Measurements from ENCODE around the gene ZBTB42.

The ZBTB42 gene

GRCh38 chr14:104796687-104797081 is 4.2 kb upstream of the ZBTB42 start:
- TF ChIP-seq, protein P1, sequence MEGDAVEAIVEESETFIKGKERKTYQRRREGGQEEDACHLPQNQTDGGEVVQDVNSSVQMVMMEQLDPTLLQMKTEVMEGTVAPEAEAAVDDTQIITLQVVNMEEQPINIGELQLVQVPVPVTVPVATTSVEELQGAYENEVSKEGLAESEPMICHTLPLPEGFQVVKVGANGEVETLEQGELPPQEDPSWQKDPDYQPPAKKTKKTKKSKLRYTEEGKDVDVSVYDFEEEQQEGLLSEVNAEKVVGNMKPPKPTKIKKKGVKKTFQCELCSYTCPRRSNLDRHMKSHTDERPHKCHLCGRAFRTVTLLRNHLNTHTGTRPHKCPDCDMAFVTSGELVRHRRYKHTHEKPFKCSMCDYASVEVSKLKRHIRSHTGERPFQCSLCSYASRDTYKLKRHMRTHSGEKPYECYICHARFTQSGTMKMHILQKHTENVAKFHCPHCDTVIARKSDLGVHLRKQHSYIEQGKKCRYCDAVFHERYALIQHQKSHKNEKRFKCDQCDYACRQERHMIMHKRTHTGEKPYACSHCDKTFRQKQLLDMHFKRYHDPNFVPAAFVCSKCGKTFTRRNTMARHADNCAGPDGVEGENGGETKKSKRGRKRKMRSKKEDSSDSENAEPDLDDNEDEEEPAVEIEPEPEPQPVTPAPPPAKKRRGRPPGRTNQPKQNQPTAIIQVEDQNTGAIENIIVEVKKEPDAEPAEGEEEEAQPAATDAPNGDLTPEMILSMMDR (IDR thresholded peaks at IDR 0.05) = no peak

DNA sequence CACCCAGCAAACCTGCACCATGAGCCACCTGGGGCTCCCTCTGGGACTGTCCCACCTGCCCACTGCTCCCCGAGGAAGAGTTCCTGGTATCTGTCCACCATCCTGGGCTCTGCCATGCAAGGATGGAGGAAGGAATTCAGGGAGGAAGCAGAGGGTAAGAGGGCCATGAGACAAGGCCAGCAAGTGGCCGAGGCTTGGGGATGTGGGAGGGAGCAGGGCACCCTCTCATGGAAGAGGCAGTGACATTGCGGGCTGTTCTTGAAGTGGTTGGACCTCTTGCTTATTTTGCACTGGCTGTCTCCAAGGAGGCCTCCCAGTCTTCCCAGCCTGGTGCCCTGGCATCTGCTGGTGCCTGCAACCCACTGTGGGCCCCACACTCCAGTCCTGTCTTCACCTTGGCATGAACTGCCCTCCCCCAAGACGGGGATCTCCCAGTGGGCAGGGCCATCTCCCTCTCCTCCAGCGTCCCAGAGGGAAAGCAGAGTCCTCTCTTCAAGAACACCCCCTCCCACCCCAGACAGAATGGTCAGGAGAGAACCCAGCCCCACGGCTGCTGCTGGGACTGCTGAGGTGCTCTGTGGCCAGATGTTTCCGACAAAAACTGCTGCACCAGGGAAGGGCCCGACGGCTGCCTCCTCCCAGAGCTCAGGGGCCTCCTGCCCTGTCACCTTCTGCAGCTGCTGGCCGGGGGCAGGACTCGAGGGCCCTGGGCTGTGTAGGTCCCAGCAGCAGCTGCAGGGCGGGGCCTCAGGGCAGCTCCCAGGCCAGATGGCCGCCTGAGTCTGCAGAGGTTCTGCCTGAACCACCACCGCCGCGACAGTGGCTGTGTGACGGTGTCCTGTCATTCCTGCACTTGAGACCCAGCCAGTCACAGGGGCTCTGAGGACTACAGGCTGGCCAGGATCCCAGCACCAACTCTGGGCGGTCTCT is 3.5 kb upstream of the ZBTB42 start:
- TF ChIP-seq, protein P1 (IDR thresholded peaks at IDR 0.05) = no peak

DNA sequence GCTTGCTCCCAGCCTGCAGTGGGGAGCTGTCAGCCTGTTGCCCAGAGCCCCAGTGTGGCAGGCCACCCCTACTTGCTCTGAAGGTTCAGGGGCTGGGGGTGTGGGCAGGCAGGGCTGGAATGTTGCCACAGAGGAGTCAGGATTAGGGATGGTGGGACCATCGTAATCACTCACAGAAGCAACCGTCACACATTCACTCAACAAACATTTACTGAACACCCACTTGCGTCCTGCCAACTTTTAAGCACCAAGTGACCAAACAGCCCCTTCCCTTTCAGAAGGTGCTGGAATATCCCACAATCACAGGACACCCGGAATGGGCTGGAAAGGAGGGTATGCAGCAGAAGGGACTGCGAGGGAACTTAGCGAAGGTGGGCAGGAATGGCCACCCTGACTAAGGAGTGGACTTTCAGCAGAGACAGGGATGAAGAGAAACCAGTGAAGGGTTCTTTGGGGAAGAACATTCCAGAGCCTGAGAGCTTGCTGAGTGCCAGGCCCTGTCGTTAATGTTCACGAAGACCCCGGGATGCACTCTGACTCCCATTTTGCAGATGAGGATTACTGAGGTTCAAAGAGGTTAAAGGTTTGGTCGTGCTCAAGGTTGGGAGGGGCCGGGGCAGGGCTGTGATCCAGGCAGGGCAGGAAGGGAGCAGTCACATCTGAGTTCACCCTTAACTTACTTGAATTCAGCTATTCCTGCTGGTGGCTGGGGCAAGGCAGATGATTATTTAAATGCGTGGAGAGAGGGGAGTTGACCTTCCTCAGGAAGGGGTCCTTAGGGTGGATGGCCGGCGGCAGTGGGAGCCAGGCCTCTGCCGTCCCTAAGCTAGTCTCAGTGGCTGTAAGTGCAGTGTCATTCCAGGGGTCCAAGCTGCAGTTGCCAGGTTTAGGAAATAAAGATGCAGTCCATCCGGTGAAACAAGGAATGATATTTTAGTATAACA is 2.3 kb upstream of the ZBTB42 start:
- TF ChIP-seq, protein P1 (IDR thresholded peaks at IDR 0.05) = no peak

DNA sequence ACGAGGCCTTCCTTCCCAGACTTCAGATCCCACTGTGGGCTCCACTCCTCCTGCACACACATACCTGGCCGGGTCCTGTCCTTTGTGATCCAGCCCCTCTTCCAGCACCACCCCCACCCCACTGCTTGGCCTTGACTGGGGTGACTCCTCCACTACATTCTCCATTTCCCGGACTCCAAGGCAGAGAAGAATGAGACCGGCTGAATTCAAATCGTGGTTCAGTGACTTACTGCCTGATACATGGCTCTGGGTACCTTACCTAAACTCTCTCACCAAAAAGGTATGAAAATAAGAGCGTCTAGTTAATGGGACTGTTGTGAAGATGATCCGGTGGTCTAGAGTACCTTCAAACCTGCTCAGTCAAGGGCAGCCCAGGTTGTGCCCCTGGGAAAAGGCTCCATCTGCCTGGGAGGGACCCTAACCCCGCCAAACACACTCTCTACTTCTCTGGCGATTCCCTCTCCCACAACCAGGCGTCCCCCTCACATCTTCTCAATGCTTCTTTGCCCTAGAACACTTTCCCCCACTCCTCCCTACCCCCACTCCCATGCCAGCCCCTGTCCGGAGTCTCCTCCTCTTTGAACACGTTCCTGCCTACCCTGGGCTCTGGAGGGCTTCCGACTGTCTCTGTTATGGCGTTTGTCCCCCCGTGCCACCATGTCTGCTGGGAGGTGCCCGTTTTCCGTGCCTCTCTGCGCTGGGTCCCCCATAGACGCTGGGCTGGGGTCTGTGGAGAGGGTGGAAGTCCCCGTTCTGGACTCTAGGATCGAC is 1.5 kb upstream of the ZBTB42 start:
- TF ChIP-seq, protein P1 (IDR thresholded peaks at IDR 0.05) = no peak

- TF ChIP-seq, protein P1 (IDR thresholded peaks at IDR 0.05) = no peak; the same call in 1 of the 2 replicates
These were observed 708 bp upstream of the ZBTB42 start for GRCh38 chr14:104800015-104800770.

- TF ChIP-seq, protein P1 (IDR thresholded peaks at IDR 0.05) = no peak
These were observed 856 bp downstream of the ZBTB42 start for GRCh38 chr14:104801520-104802393.

All from LNCAP (cell line).